HG02973 (cell line): ENCODE data around the gene CABLES1.

Experiments used
- ATAC-seq: cut with Tn5 transposase; IDR thresholded peaks from one replicate; pipeline ENCODE4 v1.9.1; 2021; ENCODE audit warnings: moderate library complexity; ENCODE audit not compliant: unreplicated experiment

Gene CABLES1

GRCh38 chr18:23189768-23190661, 54.7 kb downstream of the CABLES1 start:
- ATAC-seq = no peak

GRCh38 chr18:23191232-23191631, 55.9 kb downstream of the CABLES1 start:
- ATAC-seq = no peak

GRCh38 chr18:23193742-23194141, 58.5 kb downstream of the CABLES1 start:
- ATAC-seq = no peak

GRCh38 chr18:23194155-23194996, 59.1 kb downstream of the CABLES1 start:
- no peak for ATAC-seq

DNA sequence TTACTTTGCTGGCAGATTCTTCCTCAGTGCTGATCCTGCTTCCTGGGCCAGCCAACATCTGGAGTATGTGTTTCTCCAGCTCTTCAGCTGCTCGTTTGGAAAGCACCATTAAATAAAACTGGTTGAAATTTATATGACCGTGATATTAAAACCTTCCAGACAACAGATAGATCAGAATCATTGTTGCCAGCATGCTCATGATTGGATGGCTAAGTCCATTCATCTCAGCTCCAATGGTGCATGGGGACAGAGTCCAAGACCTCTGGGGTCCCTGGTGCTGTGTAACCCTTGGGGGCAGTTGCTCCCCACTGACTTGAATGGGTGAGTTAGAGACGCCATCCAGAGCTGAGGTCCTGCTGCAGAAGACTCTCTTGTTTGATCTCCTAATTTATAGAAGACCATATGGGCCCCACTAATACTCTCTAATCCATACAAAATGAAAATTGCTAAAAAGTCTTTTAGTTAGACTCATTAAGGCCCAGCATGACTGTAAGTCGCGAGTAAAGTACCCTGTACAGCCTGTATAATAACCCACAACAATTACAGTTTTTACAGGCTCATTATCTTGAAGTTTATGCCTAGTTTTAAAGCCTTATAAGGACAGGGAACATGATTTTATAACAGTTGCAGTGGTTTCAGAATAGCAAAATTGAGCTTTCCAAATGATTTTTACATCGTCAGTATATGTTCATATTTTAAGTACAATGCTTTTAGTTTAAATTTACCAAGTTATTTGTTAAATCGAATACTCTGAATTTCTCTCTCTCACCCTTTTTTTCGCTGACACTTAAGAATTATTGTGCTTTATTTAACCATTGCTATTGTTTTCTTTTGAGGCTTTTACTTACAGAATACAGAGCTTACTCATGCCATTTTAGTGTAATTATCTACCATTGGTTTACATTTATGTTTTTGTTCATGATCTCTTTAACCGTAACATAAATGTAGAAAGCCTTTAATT, 60.0 kb downstream of the CABLES1 start:
- ATAC-seq = no peak

- ATAC-seq = no peak
Observed at GRCh38 chr18:23196119-23197007, 61.1 kb downstream of the CABLES1 start.

GRCh38 chr18:23198217-23198845, 63.0 kb downstream of the CABLES1 start:
- no peak for ATAC-seq

GRCh38 chr18:23200756-23201155, 65.5 kb downstream of the CABLES1 start:
- ATAC-seq = no peak

DNA sequence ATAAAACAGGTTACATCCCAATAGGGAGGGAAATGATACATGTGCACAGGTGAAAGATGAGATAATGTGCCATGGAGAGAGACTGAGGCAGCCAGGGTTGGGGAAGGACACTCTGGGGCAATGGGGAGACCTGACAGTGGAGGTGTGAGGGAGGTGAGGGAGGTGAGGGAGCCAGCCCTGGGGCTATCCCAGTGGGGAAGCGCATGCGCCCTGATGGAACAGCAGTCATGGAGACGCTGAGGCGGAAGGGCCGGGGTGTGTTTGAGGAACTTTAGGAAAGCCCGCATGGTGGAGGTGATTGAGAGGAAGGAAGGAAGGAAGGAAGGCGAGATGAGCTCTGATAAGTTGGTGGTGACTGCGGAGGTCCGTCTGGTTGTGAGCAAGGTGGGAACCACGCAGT, 66.5 kb downstream of the CABLES1 start:
- no peak for ATAC-seq

GRCh38 chr18:23203891-23204432, 68.7 kb downstream of the CABLES1 start:
- ATAC-seq = no peak

- no peak for ATAC-seq
Observed at GRCh38 chr18:23204589-23205235, 69.4 kb downstream of the CABLES1 start.

DNA sequence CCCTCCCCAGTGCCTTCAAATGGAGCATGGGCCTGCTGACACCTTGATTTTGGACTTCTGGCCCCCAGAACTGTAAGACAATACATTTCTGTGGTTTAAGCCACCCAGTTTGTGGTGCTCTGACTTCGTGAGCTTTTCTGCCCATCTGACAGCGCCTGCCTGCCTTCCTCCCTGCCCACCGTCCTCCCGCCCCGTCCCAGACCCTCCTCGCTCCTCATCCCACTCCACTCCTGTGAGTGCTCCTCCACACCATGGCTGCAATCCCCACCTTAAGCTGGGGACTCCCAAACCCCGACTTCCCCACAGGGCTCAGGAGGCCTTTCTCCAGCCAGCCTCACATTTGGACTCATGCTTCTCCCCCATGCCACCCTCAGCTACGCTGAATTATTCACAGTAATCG, 70.7 kb downstream of the CABLES1 start:
- ATAC-seq = no peak

DNA sequence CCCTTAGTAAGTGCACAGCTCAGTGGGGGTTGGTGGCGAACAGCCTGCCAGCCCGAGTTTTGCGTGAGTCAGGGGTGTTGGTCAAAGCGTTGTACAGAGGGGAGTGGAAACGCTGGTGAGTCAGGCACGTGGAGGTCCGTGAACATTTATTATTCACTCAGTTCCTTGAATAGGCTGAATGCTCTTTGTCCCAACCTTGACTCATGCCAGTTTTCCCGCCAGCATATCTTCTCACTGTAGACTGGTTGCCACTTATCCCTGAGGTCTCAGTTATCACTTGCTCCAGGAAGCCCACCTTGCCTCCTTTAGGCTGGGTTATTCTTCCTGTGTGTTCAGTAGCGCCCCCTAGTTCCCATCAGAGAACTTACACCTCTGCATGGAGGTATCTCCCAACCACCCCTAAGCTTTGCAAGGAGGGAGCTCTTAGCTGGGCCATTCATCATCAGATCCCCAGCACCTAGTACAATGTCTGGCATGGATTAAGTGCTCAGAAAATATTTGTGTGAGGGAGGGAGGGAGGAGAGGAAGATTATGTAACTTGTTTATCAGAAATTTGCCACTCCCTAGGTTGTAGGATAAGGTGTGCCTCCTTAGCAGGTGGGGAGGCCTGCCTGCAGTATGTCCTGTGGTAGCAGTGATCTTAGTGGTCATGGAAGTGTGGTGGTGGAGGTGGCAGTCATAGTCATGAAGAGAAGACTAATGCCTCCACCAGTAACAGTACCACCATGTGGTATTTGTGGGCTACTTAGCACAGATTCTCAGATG, 72.1 kb downstream of the CABLES1 start:
- no peak for ATAC-seq

DNA sequence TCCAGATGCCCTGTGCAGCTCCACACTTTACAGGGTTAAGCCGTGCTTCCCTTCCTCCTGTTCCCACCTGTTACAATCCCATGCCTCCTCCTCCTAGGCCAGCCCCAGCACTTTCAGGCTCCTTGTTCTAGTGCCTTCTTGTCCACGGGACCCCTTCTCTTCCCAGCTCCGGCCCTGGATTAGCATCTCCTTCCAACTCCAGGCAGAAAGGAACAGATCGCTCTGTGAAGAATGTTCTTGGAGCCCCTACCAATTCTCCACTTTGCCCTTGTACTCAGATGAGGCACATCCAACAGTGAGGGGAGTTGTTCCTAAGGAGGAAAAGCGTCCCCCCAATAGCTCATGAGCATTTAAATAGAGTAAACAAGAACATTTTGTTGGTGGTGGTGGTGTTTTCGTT, 72.7 kb downstream of the CABLES1 start:
- ATAC-seq = no peak

- ATAC-seq = no peak
Observed at GRCh38 chr18:23208600-23208999, 73.3 kb downstream of the CABLES1 start.

DNA sequence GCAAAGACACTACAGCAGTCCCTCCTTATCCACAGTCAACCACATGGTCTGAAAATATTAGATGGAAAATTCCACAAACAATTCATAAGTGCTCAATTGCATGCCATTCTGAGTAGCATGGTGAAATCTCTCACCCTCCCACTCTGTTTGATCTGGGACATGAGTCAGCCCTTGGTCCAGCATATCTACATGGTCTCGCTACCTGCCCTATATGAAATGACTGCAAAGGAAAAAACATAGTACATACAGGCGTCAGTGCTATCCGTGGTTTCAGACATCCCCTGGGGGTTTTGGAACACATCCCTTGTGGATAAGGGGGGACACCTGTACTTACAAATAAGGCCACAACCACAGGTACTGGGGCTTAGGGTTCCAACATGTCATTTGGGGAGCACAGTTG, 73.7 kb downstream of the CABLES1 start:
- no peak for ATAC-seq

GRCh38 chr18:23209796-23210195, 74.5 kb downstream of the CABLES1 start:
- no peak for ATAC-seq

DNA sequence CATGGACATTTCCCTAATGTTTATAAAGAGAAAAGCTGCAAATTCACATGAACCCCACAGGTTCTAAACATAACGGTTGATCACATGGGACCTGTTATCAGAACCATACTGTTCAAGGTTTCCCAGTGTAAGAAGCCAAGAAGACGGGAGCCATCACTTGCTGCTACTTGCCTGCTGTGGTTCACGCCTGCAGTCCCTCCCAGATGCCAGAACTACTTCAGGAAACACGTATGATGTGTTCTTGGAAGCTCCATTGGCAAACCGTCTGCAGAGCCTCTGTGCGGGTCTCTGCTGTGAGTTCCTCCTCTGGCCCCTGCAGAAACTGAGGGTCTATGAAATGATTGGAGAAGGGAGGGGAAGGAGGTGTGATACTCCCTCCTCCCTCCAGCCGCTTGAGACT, 75.2 kb downstream of the CABLES1 start:
- ATAC-seq = no peak
